WTC11 (cell line): Measurements from ENCODE around the gene SMAD6. TPM values are rescaled to one million over a fixed set of nuclear protein-coding genes. Genes with fewer than 3 reads are reported as not detected.

Source experiments
- ATAC-seq: fragments of 200-7000 bp; cut with Tn5 transposase; 2 replicates; pipeline ENCODE4 v1.10.0; 2021; ENCODE audit warnings: mild to moderate bottlenecking, moderate library complexity
- CTCF ChIA-PET: fragments of 300-600 bp; sonication (Branson Sonifier 250); formaldehyde crosslinking; loops from one replicate; lab custom pipeline; 2021; ENCODE audit warnings: antibody characterized with exemption; lab: Charles Lee
- POLR2A ChIA-PET: fragments of 350-600 bp; sonication (Branson Sonifier 250); formaldehyde crosslinking; loops from one replicate; lab custom pipeline; 2021; ENCODE audit warnings: antibody characterized with exemption; lab: Charles Lee
- DNase-seq: peaks from one replicate; pipeline ENCODE4 v3.0.0; 2021; ENCODE audit warnings: low spot score
- H3K27ac Mint-ChIP-seq: 2 replicates; pipeline ENCODE4 v1.8.0; 2021; ENCODE audit warnings: mixed read lengths
- H3K27me3 Mint-ChIP-seq: 2 replicates; pipeline ENCODE4 v1.8.0; 2021; ENCODE audit warnings: low read depth, mild to moderate bottlenecking, moderate library complexity, mixed read lengths
- H3K36me3 Mint-ChIP-seq: 2 replicates; pipeline ENCODE4 v1.8.0; 2021; ENCODE audit warnings: mixed read lengths
- H3K4me1 Mint-ChIP-seq: 2 replicates; pipeline ENCODE4 v1.8.0; 2022; ENCODE audit warnings: mixed read lengths
- H3K4me3 Mint-ChIP-seq: 2 replicates; pipeline ENCODE4 v1.8.0; 2021; ENCODE audit warnings: mild to moderate bottlenecking, moderate library complexity, mixed read lengths
- H3K9me3 Mint-ChIP-seq: 2 replicates; pipeline ENCODE4 v1.8.0; 2021; ENCODE audit warnings: mixed read lengths
- CREB1 ChIP-seq: sonication (generic); formaldehyde crosslinking; IDR thresholded peaks from 2 replicates; pipeline ENCODE4 v1.8.0; 2023; ENCODE audit warnings: mild to moderate bottlenecking, missing genetic modification reagents
- HMGA2 ChIP-seq: fragments of 250-450 bp; sonication (Bioruptor Pico); IDR thresholded peaks from 2 replicates; pipeline ENCODE4 v1.4.0; 2021; ENCODE audit warnings: mild to moderate bottlenecking, moderate library complexity
- JAZF1 ChIP-seq: fragments of 250-450 bp; sonication (Bioruptor Pico); IDR thresholded peaks from 2 replicates; pipeline ENCODE4 v1.9.0; 2021; ENCODE audit warnings: moderate library complexity, mild to moderate bottlenecking, inconsistent platforms
- MXD4 ChIP-seq: fragments of 250-450 bp; sonication (Bioruptor Pico); IDR thresholded peaks from 2 replicates; pipeline ENCODE4 v1.8.0; 2021; ENCODE audit warnings: mild to moderate bottlenecking, moderate library complexity, borderline replicate concordance
- NFE2L1 ChIP-seq: sonication (generic); formaldehyde crosslinking; IDR thresholded peaks from 2 replicates; pipeline ENCODE4 v1.8.1; 2023; ENCODE audit warnings: missing genetic modification reagents
- RELA ChIP-seq: sonication (generic); formaldehyde crosslinking; IDR thresholded peaks from 2 replicates; pipeline ENCODE4 v1.8.1; 2022; ENCODE audit warnings: missing genetic modification reagents, mild to moderate bottlenecking, borderline replicate concordance
- RORB ChIP-seq: fragments of 250-450 bp; sonication (Bioruptor Pico); IDR thresholded peaks from 2 replicates; pipeline ENCODE4 v1.9.0; 2021; ENCODE audit warnings: mild to moderate bottlenecking
- SMAD3 ChIP-seq: sonication (generic); formaldehyde crosslinking; IDR thresholded peaks from 2 replicates; pipeline ENCODE4 v1.8.0; 2022; ENCODE audit warnings: missing genetic modification reagents, mild to moderate bottlenecking, borderline replicate concordance
- ZBTB21 ChIP-seq: sonication (generic); formaldehyde crosslinking; IDR thresholded peaks from 2 replicates; pipeline ENCODE4 v1.8.1; 2023; ENCODE audit warnings: mild to moderate bottlenecking, missing genetic modification reagents, borderline replicate concordance
- ZNF121 ChIP-seq: sonication (generic); formaldehyde crosslinking; IDR thresholded peaks from 2 replicates; pipeline ENCODE4 v1.8.0; 2023; ENCODE audit warnings: missing genetic modification reagents
- total RNA-seq: library from RNA; stranded (reverse); gene quantifications from 3 replicates; pipeline ENCODE4 v1.2.3, GENCODE V29; 2021
- TF ChIP-seq, protein P1 (sequence below): sonication (generic); formaldehyde crosslinking; IDR thresholded peaks from 2 replicates; pipeline ENCODE4 v1.8.1; 2023; ENCODE audit warnings: mild to moderate bottlenecking, missing genetic modification reagents, moderate library complexity
- TF ChIP-seq, protein P2 (sequence below): fragments of 200-600 bp; IDR thresholded peaks from 2 replicates; pipeline ENCODE4 v1.8.0; 2022; ENCODE audit warnings: antibody characterized with exemption
- TF ChIP-seq, protein P3 (sequence below): sonication (generic); formaldehyde crosslinking; conservative IDR thresholded peaks from 2 replicates; pipeline ENCODE4 v1.8.1; 2023; ENCODE audit warnings: mild to moderate bottlenecking, low read depth, missing genetic modification reagents, moderate library complexity
- TF ChIP-seq, protein P4 (sequence below): sonication (generic); formaldehyde crosslinking; IDR thresholded peaks from 2 replicates; pipeline ENCODE4 v1.8.1; 2022; ENCODE audit warnings: low read depth, mild to moderate bottlenecking, moderate library complexity, missing genetic modification reagents, borderline replicate concordance
- TF ChIP-seq, protein P5 (sequence below): fragments of 250-450 bp; sonication (Bioruptor Pico); conservative IDR thresholded peaks from 2 replicates; pipeline ENCODE4 v1.9.0; 2021; ENCODE audit warnings: mild to moderate bottlenecking
- TF ChIP-seq, protein P6 (sequence below): sonication (generic); formaldehyde crosslinking; IDR thresholded peaks from 2 replicates; pipeline ENCODE4 v1.8.1; 2022; ENCODE audit warnings: mild to moderate bottlenecking, moderate library complexity, missing genetic modification reagents

Gene SMAD6
- total RNA-seq, 1 experiment from 2014 or later, result 13.9 TPM

DNA sequence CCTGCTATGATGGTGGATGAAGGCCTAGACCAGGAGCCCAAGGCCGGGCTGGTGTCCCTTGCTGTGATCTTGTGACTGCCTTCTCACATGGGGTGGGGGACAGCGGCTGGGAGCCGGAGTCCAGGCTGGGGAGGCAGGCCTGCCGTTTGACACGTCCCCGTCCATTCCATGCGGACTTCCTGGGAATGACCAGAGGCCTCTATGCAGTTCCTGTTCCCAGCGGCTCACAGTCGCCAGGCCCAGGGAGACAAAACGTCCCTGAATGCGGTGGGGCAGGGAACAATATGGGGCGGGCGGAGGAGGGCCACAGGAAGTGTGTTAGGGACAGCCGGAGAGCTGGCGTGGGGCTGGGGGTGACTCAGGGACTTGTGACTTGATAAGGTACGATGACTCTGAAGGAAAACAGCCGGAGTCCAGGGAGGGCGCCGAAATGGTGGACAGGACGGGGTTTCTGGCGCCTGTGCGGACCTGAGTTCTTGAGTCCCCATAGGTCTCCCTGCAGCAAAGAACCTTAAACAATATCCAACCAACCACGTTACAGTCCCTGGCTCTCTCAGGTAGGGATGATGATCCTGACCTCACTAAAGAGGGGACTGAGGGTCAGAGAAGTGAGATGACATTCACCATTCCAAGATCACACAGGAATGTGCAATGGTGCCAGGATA, 40.5 kb upstream of the SMAD6 start:
- Mint-ChIP-seq H3K36me3 (no peaks in the 10 kb centered on the region), H3K9me3 (no peaks in the 10 kb centered on the region), H3K4me3 (no peak overlapping the region), H3K27me3 (no peaks in the 10 kb centered on the region), H3K4me1 (peaks cover 23% of the 10 kb centered on the region), H3K27ac (no peak overlapping the region)
- ChIA-PET POLR2A (no interaction called here), CTCF (interaction anchor here (1.2 to 1.3 kb wide), 2 partner anchors 12 to 43 kb away, joined by 3 to 4 read pairs; no protein-coding TSS in a partner anchor)
- no peak for ATAC-seq
- DNase-seq, result no peak
- TF ChIP-seq, protein P1, sequence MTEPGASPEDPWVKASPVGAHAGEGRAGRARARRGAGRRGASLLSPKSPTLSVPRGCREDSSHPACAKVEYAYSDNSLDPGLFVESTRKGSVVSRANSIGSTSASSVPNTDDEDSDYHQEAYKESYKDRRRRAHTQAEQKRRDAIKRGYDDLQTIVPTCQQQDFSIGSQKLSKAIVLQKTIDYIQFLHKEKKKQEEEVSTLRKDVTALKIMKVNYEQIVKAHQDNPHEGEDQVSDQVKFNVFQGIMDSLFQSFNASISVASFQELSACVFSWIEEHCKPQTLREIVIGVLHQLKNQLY, result no peak
- TF ChIP-seq JAZF1 (CRISPR knock-in tag) (no peak), HMGA2 (CRISPR knock-in tag) (no peak), MXD4 (CRISPR knock-in tag) (no peak), RELA (CRISPR knock-in tag) (no peak), NFE2L1 (no peak)
- TF ChIP-seq, protein P2, sequence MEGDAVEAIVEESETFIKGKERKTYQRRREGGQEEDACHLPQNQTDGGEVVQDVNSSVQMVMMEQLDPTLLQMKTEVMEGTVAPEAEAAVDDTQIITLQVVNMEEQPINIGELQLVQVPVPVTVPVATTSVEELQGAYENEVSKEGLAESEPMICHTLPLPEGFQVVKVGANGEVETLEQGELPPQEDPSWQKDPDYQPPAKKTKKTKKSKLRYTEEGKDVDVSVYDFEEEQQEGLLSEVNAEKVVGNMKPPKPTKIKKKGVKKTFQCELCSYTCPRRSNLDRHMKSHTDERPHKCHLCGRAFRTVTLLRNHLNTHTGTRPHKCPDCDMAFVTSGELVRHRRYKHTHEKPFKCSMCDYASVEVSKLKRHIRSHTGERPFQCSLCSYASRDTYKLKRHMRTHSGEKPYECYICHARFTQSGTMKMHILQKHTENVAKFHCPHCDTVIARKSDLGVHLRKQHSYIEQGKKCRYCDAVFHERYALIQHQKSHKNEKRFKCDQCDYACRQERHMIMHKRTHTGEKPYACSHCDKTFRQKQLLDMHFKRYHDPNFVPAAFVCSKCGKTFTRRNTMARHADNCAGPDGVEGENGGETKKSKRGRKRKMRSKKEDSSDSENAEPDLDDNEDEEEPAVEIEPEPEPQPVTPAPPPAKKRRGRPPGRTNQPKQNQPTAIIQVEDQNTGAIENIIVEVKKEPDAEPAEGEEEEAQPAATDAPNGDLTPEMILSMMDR, result no peak
- TF ChIP-seq, protein P3, sequence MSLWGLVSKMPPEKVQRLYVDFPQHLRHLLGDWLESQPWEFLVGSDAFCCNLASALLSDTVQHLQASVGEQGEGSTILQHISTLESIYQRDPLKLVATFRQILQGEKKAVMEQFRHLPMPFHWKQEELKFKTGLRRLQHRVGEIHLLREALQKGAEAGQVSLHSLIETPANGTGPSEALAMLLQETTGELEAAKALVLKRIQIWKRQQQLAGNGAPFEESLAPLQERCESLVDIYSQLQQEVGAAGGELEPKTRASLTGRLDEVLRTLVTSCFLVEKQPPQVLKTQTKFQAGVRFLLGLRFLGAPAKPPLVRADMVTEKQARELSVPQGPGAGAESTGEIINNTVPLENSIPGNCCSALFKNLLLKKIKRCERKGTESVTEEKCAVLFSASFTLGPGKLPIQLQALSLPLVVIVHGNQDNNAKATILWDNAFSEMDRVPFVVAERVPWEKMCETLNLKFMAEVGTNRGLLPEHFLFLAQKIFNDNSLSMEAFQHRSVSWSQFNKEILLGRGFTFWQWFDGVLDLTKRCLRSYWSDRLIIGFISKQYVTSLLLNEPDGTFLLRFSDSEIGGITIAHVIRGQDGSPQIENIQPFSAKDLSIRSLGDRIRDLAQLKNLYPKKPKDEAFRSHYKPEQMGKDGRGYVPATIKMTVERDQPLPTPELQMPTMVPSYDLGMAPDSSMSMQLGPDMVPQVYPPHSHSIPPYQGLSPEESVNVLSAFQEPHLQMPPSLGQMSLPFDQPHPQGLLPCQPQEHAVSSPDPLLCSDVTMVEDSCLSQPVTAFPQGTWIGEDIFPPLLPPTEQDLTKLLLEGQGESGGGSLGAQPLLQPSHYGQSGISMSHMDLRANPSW (CRISPR knock-in tag), result no peak
- TF ChIP-seq, protein P4, sequence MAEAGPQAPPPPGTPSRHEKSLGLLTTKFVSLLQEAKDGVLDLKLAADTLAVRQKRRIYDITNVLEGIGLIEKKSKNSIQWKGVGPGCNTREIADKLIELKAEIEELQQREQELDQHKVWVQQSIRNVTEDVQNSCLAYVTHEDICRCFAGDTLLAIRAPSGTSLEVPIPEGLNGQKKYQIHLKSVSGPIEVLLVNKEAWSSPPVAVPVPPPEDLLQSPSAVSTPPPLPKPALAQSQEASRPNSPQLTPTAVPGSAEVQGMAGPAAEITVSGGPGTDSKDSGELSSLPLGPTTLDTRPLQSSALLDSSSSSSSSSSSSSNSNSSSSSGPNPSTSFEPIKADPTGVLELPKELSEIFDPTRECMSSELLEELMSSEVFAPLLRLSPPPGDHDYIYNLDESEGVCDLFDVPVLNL (CRISPR knock-in tag), result no peak
- TF ChIP-seq, protein P5, sequence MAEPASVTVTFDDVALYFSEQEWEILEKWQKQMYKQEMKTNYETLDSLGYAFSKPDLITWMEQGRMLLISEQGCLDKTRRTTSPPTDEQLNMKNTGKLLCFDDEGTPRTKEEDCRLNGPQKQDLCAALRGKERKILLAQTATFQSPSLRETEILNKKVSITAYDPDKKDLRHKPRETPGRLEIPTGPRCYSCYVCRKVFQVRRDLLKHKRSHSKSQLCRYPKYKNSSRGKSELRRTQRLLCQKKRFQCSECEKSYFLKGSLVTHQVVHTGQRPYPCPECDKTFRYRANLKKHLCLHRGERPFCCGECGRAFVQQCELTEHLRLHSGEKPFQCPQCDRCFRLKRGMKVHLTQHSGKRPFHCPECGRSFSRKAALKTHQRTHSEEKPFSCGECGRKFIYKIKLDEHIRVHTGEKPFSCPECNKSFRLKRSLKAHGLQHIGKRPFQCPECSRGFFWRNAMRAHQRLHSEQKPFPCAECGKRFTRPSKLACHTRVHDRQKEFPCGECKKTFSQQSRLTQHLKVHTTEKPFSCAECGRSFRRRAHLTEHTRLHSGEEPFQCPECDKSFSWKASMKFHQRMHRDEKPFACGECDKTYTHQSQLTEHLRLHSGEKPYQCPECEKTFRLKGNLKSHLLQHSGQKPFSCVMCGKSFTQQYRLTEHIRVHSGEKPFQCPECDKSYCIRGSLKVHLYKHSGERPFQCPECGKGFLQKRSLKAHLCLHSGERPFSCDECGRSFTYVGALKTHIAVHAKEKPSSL (CRISPR knock-in tag), result no peak

DNA sequence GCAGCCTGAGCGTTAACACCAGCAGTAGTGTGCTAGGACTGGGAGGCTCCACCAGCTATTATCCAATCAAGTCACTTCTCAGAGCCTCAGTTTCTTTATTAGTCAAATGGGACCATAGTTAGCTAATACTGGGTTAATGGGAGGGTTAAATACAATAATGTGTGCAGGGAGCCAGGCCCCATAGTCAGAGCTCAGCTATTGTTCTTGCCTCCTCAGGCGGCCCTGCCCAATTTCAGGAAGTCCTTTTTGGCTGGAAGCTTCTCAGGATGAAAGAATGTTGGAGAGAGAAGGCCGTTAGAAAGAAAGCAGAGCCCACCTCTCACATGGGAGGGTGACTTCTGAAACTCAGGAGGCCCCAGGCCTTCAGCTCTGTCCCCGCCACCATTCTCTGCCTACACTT, 39.5 kb upstream of the SMAD6 start:
- ChIA-PET POLR2A (no interaction called here), CTCF (interaction anchor here (1.2 to 1.3 kb wide), 2 partner anchors 11 to 44 kb away, joined by 3 to 4 read pairs; no protein-coding TSS in a partner anchor)
- H3K4me1 Mint-ChIP-seq, result peaks cover 13% of the 10 kb centered on the region
- no peak overlapping the region for H3K4me3 Mint-ChIP-seq
- TF ChIP-seq CREB1 (CRISPR knock-in tag), result no peak
- TF ChIP-seq ZBTB21 (CRISPR knock-in tag), result no peak
- no peak for TF ChIP-seq RELA (CRISPR knock-in tag)
- TF ChIP-seq, protein P6, sequence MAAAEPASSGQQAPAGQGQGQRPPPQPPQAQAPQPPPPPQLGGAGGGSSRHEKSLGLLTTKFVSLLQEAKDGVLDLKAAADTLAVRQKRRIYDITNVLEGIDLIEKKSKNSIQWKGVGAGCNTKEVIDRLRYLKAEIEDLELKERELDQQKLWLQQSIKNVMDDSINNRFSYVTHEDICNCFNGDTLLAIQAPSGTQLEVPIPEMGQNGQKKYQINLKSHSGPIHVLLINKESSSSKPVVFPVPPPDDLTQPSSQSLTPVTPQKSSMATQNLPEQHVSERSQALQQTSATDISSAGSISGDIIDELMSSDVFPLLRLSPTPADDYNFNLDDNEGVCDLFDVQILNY, result no peak
- TF ChIP-seq RORB (CRISPR knock-in tag), result no peak
- 0 out of 2 replicates have a peak, but pooled peaks have one; percentile 12 for TF ChIP-seq ZNF121 (CRISPR knock-in tag)
- TF ChIP-seq SMAD3, result no peak
- H3K36me3 Mint-ChIP-seq, result peaks cover under 1% of the 10 kb centered on the region; the same call in 1 of the 2 replicates
- no peak; the same call in 1 of the 2 replicates for ATAC-seq
- no peak for DNase-seq
- no peak overlapping the region for H3K27ac Mint-ChIP-seq
- H3K27me3 Mint-ChIP-seq, result no peaks in the 10 kb centered on the region
- H3K9me3 Mint-ChIP-seq, result peaks cover 5% of the 10 kb centered on the region
